Lower leg skin (tissue), 3 donors: ENCODE data around the gene MGMT.

Experiments used
- CTCF ChIP-seq, 3 donors: fragments of 450-650 bp; IDR thresholded peaks; one replicate each; pipeline ENCODE4 v1.5.1; 2016; ENCODE audit warnings: antibody characterized with exemption in 3 of 3, mild to moderate bottlenecking in 3 of 3, moderate library complexity in 2 of 3
- POLR2A ChIP-seq, 2 donors: fragments of 450-650 bp; IDR thresholded peaks; one replicate each; pipeline ENCODE4 v1.6.1; 2016 to 2017; ENCODE audit warnings: antibody characterized with exemption in 2 of 2, mild to moderate bottlenecking in 1 of 2, moderate library complexity in 1 of 2

GRCh38 chr10:129643266-129643665 is 176.2 kb downstream of the MGMT start:
- TF ChIP-seq CTCF (IDR thresholded peaks at IDR 0.05) (no peak), POLR2A (IDR thresholded peaks at IDR 0.05) (no peak)
